Lung (tissue), 12 donors: ENCODE measurements around the gene SLC15A1. TPM values are rescaled to one million over a fixed set of nuclear protein-coding genes. Genes with fewer than 3 reads are reported as not detected.

Source experiments
- ATAC-seq: fragments of 200-7000 bp; cut with Tn5 transposase; one replicate; pipeline ENCODE4 v1.9.1; 2020; ENCODE audit warnings: moderate number of reproducible peaks; ENCODE audit not compliant: insufficient read depth, low FRiP score
- DNase-seq, 3 donors: peaks; one replicate each; pipeline ENCODE4 v3.0.0-alpha.2; 2013 to 2017
- H3K27ac ChIP-seq, 2 donors: one replicate each; pipeline ENCODE4 v1.5.1; 2013; ENCODE audit warnings: mild to moderate bottlenecking in 2 of 2, moderate library complexity in 2 of 2, control low read depth in 1 of 2, inconsistent platforms in 1 of 2, low read depth in 1 of 2, low read length in 1 of 2
- H3K27me3 ChIP-seq, 3 donors: one replicate each; pipeline ENCODE4 v1.5.1; 2013; ENCODE audit warnings: low read length in 2 of 3; ENCODE audit not compliant: control insufficient read depth in 3 of 3, insufficient read depth in 3 of 3
- H3K36me3 ChIP-seq, 4 donors: one replicate each; pipeline ENCODE4 v1.5.1; 2013; ENCODE audit warnings: low read length in 4 of 4, mild to moderate bottlenecking in 1 of 4, moderate library complexity in 1 of 4; ENCODE audit not compliant: control insufficient read depth in 4 of 4, insufficient read depth in 4 of 4
- H3K4me1 ChIP-seq, 5 donors: one replicate each; pipeline ENCODE4 v1.5.1; 2013; ENCODE audit warnings: low read length in 5 of 5, mild to moderate bottlenecking in 2 of 5, moderate library complexity in 1 of 5; ENCODE audit not compliant: control insufficient read depth in 5 of 5, insufficient read depth in 5 of 5
- H3K4me3 ChIP-seq: one replicate; pipeline ENCODE4 v1.5.1; 2013; ENCODE audit warnings: mild to moderate bottlenecking, control low read depth, moderate library complexity
- H3K9ac ChIP-seq, 2 donors: one replicate each; pipeline ENCODE4 v1.5.1; 2013; ENCODE audit warnings: low read length in 2 of 2, control low read depth in 1 of 2; ENCODE audit not compliant: insufficient read depth in 1 of 2
- H3K9me3 ChIP-seq, 4 donors: one replicate each; pipeline ENCODE4 v1.5.1; 2013; ENCODE audit warnings: low read length in 3 of 4, mild to moderate bottlenecking in 1 of 4, moderate library complexity in 1 of 4; ENCODE audit not compliant: control insufficient read depth in 4 of 4, insufficient read depth in 3 of 4
- WGBS, 2 donors: extraction: QIAGEN DNeasy Blood & Tissue Kit; methylation state at CpG; one replicate each; pipeline ENCODE4 v1.1.7; 2013; 5-methylcytosine and 5-hydroxymethylcytosine counted together
- polyA plus RNA-seq, 2 donors: library from polyadenylated mRNA; stranded (reverse); fragments of 200-250 nt; gene quantifications; one replicate each; pipeline ENCODE4 v1.2.1, GENCODE V29; 2013
- total RNA-seq, 2 donors: library from RNA; depleted of rRNA in 1 of 2; stranded (reverse); fragments of >200 nt in 1 of 2; gene quantifications; one replicate each; pipeline ENCODE4 v1.2.1, GENCODE V29; 2014 to 2021
- TF ChIP-seq, protein P1 (sequence below): IDR thresholded peaks from 2 replicates; pipeline ENCODE4 v1.5.1; 2012; ENCODE audit warnings: mild to moderate bottlenecking; ENCODE audit errors: control extremely low read depth, extremely low read depth
- donor health status: control.
- donor health status: control.
- donor health status: Bipolar disorder and iron deficiency.
- donor health status: healthy.
- donor health status: DM: yes; HTN: yes; CAD: no.

Gene SLC15A1
- total and polyA plus RNA-seq, 4 donors, result 0.01 to 1.4 (median 0.31) TPM; not detected in 1

DNA sequence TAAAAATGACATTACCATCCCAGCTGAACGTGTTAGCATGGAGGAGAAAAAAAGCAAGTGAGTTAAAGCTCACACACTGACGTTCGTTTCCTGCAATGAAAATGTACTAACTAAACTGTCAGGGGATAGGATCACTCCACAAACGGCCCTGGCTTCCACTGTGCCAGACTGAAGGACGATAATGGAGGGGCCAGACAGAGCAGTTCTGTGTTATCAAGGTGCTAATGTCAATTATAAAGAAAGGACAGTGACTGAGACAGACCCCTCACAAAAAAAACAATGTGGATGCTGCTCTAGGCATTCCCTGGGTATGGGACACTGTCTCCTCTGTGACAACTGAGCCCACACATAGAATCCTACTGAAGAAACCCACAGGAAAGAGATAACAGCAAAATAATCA is 43.7 kb upstream of the SLC15A1 start:
- TF ChIP-seq, protein P1, sequence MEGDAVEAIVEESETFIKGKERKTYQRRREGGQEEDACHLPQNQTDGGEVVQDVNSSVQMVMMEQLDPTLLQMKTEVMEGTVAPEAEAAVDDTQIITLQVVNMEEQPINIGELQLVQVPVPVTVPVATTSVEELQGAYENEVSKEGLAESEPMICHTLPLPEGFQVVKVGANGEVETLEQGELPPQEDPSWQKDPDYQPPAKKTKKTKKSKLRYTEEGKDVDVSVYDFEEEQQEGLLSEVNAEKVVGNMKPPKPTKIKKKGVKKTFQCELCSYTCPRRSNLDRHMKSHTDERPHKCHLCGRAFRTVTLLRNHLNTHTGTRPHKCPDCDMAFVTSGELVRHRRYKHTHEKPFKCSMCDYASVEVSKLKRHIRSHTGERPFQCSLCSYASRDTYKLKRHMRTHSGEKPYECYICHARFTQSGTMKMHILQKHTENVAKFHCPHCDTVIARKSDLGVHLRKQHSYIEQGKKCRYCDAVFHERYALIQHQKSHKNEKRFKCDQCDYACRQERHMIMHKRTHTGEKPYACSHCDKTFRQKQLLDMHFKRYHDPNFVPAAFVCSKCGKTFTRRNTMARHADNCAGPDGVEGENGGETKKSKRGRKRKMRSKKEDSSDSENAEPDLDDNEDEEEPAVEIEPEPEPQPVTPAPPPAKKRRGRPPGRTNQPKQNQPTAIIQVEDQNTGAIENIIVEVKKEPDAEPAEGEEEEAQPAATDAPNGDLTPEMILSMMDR, result no peak
- Histone ChIP-seq H3K9me3 (peaks cover 0 to 3% (median 0%) of the 10 kb centered on the region in 4 donors), H3K4me3 (no peak overlapping the region), H3K27me3 (no peaks in the 10 kb centered on the region), H3K36me3 (peaks cover 0 to 26% (median 11%) of the 10 kb centered on the region in 4 donors), H3K9ac (no peak overlapping the region), H3K4me1 (peaks cover 0 to 18% (median 2%) of the 10 kb centered on the region in 5 donors), H3K27ac (no peak overlapping the region)
- WGBS, 2 donors, result 88 to 94% methylated on average over 5 of the region's 5 CpGs
- no peak for DNase-seq
- no peak for ATAC-seq

DNA sequence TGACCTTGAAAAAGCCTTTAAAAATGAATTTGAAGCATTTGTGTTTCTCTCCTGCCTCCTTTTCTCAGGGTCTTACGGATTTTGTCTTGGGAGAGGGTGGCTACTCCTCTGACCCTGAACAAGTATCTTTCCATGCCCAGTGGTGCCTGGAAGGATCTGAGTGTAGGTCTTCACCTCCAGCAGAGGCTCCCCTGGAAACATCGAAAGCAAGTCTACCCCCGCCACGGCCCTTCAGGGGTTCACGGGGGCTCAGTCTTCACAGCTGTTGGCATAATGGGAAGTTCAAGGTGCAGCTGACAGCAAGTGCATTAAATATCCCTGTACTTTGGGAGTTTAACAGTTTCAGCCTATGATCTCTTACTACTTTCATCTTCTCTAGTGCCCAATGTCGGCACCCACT is 42.7 kb upstream of the SLC15A1 start:
- ATAC-seq (no peak), DNase-seq (no peak)
- WGBS, 2 donors, result 94 to 95% methylated on average over 6 of the region's 6 CpGs
- Histone ChIP-seq H3K36me3 (peaks cover 0 to 25% (median 11%) of the 10 kb centered on the region in 4 donors), H3K9ac (no peak overlapping the region), H3K4me3 (no peak overlapping the region), H3K4me1 (peaks cover 0 to 18% (median 2%) of the 10 kb centered on the region in 5 donors), H3K27ac (no peak overlapping the region), H3K27me3 (no peaks in the 10 kb centered on the region), H3K9me3 (peaks cover 0 to 3% (median 0%) of the 10 kb centered on the region in 4 donors)
- TF ChIP-seq, protein P1, result no peak

DNA sequence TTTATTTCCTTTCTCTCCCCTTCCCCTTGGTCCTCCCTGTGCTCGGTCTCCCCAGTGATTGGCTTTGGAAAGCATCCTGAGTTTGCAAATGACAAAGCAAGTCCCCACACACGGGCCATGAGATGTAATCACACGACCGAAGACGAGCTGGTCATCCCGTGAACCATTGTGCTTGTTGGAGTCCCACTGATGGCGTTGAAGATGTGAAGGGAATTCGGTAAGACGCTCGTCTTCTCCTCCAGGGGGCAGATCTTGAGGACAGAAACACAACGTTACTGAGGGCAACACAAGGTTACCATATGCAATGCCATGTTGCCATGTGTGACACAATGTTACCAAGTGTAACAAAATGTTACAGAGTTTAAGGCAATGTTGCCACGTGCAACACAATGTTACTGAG is 42.0 kb upstream of the SLC15A1 start:
- no peaks in the 10 kb centered on the region for H3K27me3 ChIP-seq
- 94% methylated on average over 12 of the region's 12 CpGs for WGBS, 2 donors
- H3K4me1 ChIP-seq, result peaks cover 0 to 18% (median 2%) of the 10 kb centered on the region in 5 donors
- H3K9ac ChIP-seq, result no peak overlapping the region
- H3K36me3 ChIP-seq, result peaks cover 0 to 21% (median 9%) of the 10 kb centered on the region in 4 donors
- no peak overlapping the region for H3K4me3 ChIP-seq
- ATAC-seq (no peak), DNase-seq (no peak)
- peaks cover 0 to 1% (median 0%) of the 10 kb centered on the region in 4 donors for H3K9me3 ChIP-seq
- H3K27ac ChIP-seq, result no peak overlapping the region
- TF ChIP-seq, protein P1, result no peak
